Fibroblast of the aortic adventitia (primary cell): ENCODE measurements around the gene RSRC1. TPM values are rescaled to one million over a fixed set of nuclear protein-coding genes. Genes with fewer than 3 reads are reported as not detected.
"Not testable (repeated sequence)": the region's sequence is repeated elsewhere in the genome, so short reads cannot be mapped to it uniquely, and the experiment has no call there.

Experiments used
- DNase-seq: peaks from one replicate; pipeline ENCODE4 v3.0.0-alpha.2; 2010; ENCODE audit warnings: low read depth
- H3K4me3 ChIP-seq: 2 replicates; pipeline ENCODE4 v1.5.1; 2011; ENCODE audit warnings: low read depth, mild to moderate bottlenecking, control low read depth, low read length, moderate library complexity
- total RNA-seq: library from RNA; depleted of rRNA; stranded (reverse); fragments of >200 nt; gene quantifications from 2 replicates; pipeline ENCODE4 v1.2.3, GENCODE V29; 2012; ENCODE audit warnings: low replicate concordance
- TF ChIP-seq, protein P1 (sequence below): IDR thresholded peaks from 2 replicates; pipeline ENCODE4 v1.5.1; 2011; ENCODE audit warnings: mild to moderate bottlenecking, low read length, control low read depth, inconsistent platforms; ENCODE audit not compliant: insufficient read depth

RSRC1 gene
- total RNA-seq, 1 donor: 45.8 TPM

DNA sequence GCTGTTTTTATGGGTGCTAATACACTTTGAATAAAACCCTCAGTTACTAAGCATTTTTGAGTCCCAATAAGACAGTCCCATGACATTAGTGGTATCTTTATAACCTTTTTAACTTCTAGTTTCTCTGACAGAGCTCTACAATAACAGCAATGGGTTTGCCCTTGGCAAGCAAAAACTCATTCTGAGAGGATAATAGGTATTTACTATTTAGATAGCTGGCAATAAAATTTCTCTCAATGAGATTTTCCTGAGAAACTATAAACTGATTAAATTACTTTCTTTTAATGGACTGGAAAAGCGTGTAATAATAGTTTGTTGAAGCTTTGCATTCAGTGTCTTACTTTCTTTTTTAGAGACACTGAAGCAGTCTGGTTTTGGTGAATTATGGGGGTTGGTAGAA, 293.1 kb downstream of the RSRC1 start:
- TF ChIP-seq, protein P1, sequence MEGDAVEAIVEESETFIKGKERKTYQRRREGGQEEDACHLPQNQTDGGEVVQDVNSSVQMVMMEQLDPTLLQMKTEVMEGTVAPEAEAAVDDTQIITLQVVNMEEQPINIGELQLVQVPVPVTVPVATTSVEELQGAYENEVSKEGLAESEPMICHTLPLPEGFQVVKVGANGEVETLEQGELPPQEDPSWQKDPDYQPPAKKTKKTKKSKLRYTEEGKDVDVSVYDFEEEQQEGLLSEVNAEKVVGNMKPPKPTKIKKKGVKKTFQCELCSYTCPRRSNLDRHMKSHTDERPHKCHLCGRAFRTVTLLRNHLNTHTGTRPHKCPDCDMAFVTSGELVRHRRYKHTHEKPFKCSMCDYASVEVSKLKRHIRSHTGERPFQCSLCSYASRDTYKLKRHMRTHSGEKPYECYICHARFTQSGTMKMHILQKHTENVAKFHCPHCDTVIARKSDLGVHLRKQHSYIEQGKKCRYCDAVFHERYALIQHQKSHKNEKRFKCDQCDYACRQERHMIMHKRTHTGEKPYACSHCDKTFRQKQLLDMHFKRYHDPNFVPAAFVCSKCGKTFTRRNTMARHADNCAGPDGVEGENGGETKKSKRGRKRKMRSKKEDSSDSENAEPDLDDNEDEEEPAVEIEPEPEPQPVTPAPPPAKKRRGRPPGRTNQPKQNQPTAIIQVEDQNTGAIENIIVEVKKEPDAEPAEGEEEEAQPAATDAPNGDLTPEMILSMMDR: no peak
- DNase-seq: no peak
- H3K4me3 ChIP-seq: no peak overlapping the region

DNA sequence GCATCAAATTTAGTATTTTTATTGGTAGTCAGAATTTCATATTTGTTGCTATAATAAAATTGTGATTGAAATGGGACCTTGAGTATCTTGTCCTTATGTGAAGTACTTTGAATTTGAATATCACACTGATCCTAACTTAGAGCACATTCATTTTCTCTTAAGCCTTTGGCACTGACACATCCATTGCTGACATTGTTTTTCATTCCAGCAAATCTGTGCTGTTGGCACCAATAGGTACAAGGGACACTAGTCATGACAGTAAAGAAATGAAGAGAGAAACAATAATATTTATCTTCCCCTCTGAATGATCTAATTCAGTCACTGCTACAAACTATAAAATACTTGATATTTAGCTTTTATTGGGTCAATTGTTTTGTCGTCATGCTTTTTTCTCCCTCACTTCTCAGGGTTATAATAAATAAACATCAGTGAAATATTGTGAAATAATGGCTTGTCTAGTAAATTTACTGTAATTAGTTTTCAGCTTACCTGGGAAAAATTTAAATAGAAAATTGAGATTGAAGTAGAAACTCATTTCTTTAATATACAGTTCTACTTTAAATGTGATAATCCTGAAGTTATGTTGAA, 294.3 kb downstream of the RSRC1 start:
- no peak overlapping the region for H3K4me3 ChIP-seq
- TF ChIP-seq, protein P1: no peak
- DNase-seq: no peak

DNA sequence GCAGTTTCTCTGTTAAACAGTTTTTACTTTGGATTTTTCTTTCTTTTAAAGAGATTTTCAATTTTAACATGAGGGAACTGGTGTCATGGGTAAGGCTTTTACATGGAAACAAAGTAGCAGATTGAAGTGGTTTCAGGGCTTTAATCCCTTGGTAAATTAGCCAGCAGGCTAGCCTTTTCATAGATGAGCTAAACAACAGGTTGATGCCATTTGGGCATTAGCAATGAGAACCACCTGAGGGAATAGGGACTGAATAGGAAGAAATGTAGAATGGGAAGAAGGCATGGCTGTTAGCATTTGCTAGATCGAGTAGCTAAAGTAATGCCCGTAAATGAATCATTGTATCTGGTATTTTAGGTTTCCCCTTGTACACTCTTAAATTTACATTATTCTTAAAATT, 295.6 kb downstream of the RSRC1 start:
- no peak overlapping the region for H3K4me3 ChIP-seq
- no peak for DNase-seq
- TF ChIP-seq, protein P1: no peak

DNA sequence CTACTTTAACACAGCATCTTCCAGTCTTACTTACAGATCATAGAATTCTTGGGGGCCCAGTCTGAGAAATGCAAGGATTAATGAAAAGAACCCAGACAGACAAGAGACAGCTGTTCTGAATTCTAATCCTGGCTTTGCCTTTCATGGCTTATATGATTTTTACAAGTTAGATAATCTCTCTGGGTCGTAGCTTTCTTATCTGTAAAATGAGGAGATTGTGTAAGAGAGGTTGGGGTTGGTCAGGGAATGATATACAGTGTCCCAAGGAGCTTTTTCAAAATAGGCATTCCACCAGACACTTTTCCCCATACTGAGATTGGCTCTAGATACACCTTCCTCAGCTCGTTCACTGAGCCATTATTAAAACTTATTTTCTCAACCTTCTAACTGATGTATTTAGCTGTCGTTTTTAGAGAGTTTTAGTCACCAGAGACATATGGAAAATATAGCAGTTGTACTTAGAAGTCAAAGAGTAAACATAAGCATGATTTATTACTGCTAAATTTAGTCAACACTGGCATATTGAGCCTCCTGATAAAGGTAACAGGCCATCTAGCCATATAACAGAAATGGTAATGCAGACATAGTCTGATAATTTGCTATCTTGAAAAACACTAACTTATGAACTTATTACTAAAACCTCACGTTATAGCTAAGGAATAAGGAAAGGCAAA, 298.1 kb downstream of the RSRC1 start:
- TF ChIP-seq, protein P1: no peak
- H3K4me3 ChIP-seq: no peak overlapping the region
- peak; percentile 45 for DNase-seq

DNA sequence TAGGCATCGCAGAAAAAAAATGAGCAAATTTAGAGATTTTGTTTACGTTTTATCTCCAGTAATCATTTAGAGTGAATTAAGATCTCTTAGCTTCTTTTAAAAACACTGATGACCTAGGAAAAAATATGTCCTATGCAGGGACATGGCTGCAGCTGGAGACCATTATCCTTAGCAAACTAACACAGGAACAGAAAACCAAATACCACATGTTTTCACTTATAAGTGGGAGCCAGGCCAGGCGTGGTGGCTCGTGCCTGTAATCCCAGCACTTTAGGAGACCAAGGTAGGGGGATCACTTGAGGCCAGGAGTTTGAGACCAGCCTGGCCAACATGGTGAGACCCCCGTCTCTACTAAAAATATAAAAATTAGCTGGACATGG, 298.6 kb downstream of the RSRC1 start:
- H3K4me3 ChIP-seq: not testable (repeated sequence)
- DNase-seq: peak; percentile 5

DNA sequence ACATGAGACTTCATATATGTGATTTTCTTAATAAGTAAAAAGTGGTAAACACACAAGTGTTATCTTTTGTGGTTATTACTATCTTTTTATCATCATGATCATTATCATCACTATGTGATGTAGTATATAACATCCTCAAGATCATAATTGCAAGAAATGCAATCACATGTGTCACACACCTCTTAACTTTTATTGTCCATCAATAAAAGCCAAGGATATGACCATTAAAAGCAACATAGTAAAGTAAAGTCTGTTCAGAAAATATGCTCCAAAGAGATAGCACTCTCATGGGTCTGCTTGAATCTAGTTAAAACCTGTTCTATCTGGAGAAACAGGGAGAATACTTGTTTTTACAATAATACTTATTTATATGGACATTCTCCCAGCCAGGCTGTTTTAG, 308.1 kb downstream of the RSRC1 start:
- TF ChIP-seq, protein P1: no peak
- no peak for DNase-seq
- H3K4me3 ChIP-seq: no peak overlapping the region

DNA sequence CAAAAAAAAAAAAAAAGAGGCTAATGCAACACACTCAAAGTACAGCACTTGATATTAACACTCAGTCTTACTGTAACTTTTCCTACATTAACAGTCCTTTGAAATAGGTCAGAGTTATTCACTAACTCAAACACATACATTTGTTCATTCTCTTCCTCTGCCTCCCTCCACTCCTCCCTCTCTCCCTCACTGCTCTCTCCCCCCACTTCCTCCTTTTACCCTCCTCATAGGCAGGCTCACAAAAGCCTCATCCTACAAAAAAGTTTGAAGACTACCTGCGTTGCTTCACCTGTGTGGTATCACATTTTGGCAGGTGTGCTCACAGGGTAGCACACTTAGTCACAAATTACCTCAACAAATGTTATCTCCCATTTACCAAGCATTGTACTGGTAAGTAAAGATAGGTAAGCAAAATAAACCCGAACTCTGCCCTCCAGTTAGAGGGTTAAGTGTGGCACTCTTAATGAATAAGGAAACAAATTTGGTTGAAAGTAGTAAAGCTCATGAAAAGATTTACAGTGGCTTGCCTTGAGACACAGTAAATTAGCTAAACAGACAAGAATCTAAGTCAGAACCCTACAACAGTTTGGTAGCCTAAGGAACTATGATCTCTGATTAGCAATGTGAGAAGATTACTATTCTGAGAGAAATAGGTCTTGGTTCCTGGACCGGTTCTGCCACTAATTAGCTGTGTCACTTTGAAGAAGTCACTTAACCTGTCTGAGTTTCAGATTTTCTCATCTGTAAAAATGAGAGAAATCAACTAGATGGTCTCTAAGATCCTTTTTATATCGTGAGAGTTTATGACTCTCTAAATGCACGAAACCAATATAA, 310.1 kb downstream of the RSRC1 start:
- H3K4me3 ChIP-seq: no peak overlapping the region
- TF ChIP-seq, protein P1: no peak

More for the DNA sequence above, 310.1 kb downstream of the RSRC1 start:
- DNase-seq: no peak
